Measurements from ENCODE around the gene POU2F1.

GRCh38 chr1:167325151-167325550, 104.5 kb downstream of the POU2F1 start:
- TF ChIP-seq POLR2AphosphoS5 (IDR thresholded peaks at IDR 0.05; ENCODE audit: low read depth) (no peak), EZH2 (IDR thresholded peaks at IDR 0.05; ENCODE audit: low read depth, unreplicated experiment) (no peak)
